ENCODE measurements around the gene ELL. TPM values are rescaled to one million over a fixed set of nuclear protein-coding genes. Genes with fewer than 3 reads are reported as not detected.

ELL gene
- polyA plus RNA-seq, 1 donor from 2014 or later, result 7.2 TPM

- H3K9me2 ChIP-seq (ENCODE audit: insufficient read depth, low read length), result no peaks in the 10 kb centered on the region
- H3K4me3 ChIP-seq (ENCODE audit: low read length), result peak overlapping the region; percentile 70
- H3K27ac ChIP-seq (ENCODE audit: low read length), result peak overlapping the region; percentile 92
- no peaks in the 10 kb centered on the region for H3K9me3 ChIP-seq (ENCODE audit: low read length)
- H3K9ac ChIP-seq (ENCODE audit: low read length), result peak overlapping the region; percentile 75
- no peaks in the 10 kb centered on the region for H3K27me3 ChIP-seq (ENCODE audit: insufficient read depth, low read depth, low read length)
- no peaks in the 10 kb centered on the region for H3F3A ChIP-seq (ENCODE audit: insufficient read depth, low read length, poor library complexity, severe bottlenecking)
- no peaks in the 10 kb centered on the region for H3K79me2 ChIP-seq (replicated peaks; ENCODE audit: insufficient read depth, low read length)
- TF ChIP-seq MXI1 (conservative IDR thresholded peaks at IDR 0.05; ENCODE audit: poor library complexity, severe bottlenecking) (no peak), REST (IDR thresholded peaks at IDR 0.05; ENCODE audit: borderline replicate concordance) (no peak), EZH2 (IDR thresholded peaks at IDR 0.05; ENCODE audit: borderline replicate concordance, insufficient read depth, low read length, poor library complexity, severe bottlenecking) (no peak), CTCF (IDR thresholded peaks at IDR 0.05; ENCODE audit: poor library complexity, severe bottlenecking) (no peak), RAD21 (conservative IDR thresholded peaks at IDR 0.05) (no peak), TAF1 (IDR thresholded peaks at IDR 0.05; ENCODE audit: low read depth) (no peak), POLR2AphosphoS5 (IDR thresholded peaks at IDR 0.05) (no peak), EP300 (conservative IDR thresholded peaks at IDR 0.05; ENCODE audit: poor library complexity, severe bottlenecking) (no peak), SMC3 (conservative IDR thresholded peaks at IDR 0.05; ENCODE audit: poor library complexity) (no peak)
- peak overlapping the region; percentile 44 for H3K4me2 ChIP-seq (ENCODE audit: low read length)
- no peak overlapping the region for H2AFZ ChIP-seq (ENCODE audit: low read depth, low read length)
- no peaks in the 10 kb centered on the region for H4K20me1 ChIP-seq (ENCODE audit: insufficient read depth)
- H3K36me3 ChIP-seq (ENCODE audit: insufficient read depth, low read length), result no peaks in the 10 kb centered on the region
Observed at GRCh38 chr19:18429717-18430416, 92.0 kb downstream of the ELL start.

- Histone ChIP-seq H3K9me3 (ENCODE audit: low read length) (no peaks in the 10 kb centered on the region), H3K4me3 (ENCODE audit: low read length) (peak overlapping the region; percentile 70), H3K36me3 (ENCODE audit: insufficient read depth, low read length) (no peaks in the 10 kb centered on the region), H3K4me2 (ENCODE audit: low read length) (peak overlapping the region; percentile 44), H3K9ac (ENCODE audit: low read length) (peak overlapping the region; percentile 75), H3K79me2 (replicated peaks; ENCODE audit: insufficient read depth, low read length) (peaks cover 3% of the 10 kb centered on the region), H3F3A (ENCODE audit: insufficient read depth, low read length, poor library complexity, severe bottlenecking) (no peaks in the 10 kb centered on the region), H3K27ac (ENCODE audit: low read length) (peak overlapping the region; percentile 92), H3K27me3 (ENCODE audit: insufficient read depth, low read depth, low read length) (no peaks in the 10 kb centered on the region), H4K20me1 (ENCODE audit: insufficient read depth) (no peaks in the 10 kb centered on the region), H3K9me2 (ENCODE audit: insufficient read depth, low read length) (no peaks in the 10 kb centered on the region), H2AFZ (ENCODE audit: low read depth, low read length) (peak overlapping the region; percentile 19)
- TF ChIP-seq POLR2AphosphoS5 (IDR thresholded peaks at IDR 0.05) (peak; percentile 73), CTCF (IDR thresholded peaks at IDR 0.05; ENCODE audit: poor library complexity, severe bottlenecking) (no peak), EP300 (conservative IDR thresholded peaks at IDR 0.05; ENCODE audit: poor library complexity, severe bottlenecking) (peak; percentile 53), REST (IDR thresholded peaks at IDR 0.05; ENCODE audit: borderline replicate concordance) (peak; percentile 50), RAD21 (conservative IDR thresholded peaks at IDR 0.05) (no peak), SMC3 (conservative IDR thresholded peaks at IDR 0.05; ENCODE audit: poor library complexity) (peak; percentile 26), MXI1 (conservative IDR thresholded peaks at IDR 0.05; ENCODE audit: poor library complexity, severe bottlenecking) (peak; percentile 79), EZH2 (IDR thresholded peaks at IDR 0.05; ENCODE audit: borderline replicate concordance, insufficient read depth, low read length, poor library complexity, severe bottlenecking) (no peak), TAF1 (IDR thresholded peaks at IDR 0.05; ENCODE audit: low read depth) (peak; percentile 45)
Observed at GRCh38 chr19:18428787-18429674, 92.8 kb downstream of the ELL start.
